Glutamatergic neuron (in vitro differentiated cells): ENCODE data around the gene PCID2. TPM values are rescaled to one million over a fixed set of nuclear protein-coding genes. Genes with fewer than 3 reads are reported as not detected.
"Not testable (repeated sequence)": the region's sequence is repeated elsewhere in the genome, so short reads cannot be mapped to it uniquely, and the experiment has no call there.

Experiments used
- DNase-seq: peaks from one replicate; pipeline ENCODE4 v3.0.0; 2022
- H3K27ac Mint-ChIP-seq: one replicate; pipeline ENCODE4 v1.8.0; 2020; ENCODE audit warnings: mild to moderate bottlenecking, mixed read lengths, inconsistent platforms; ENCODE audit not compliant: unreplicated experiment
- H3K27me3 Mint-ChIP-seq: one replicate; pipeline ENCODE4 v1.8.0; 2020; ENCODE audit warnings: mild to moderate bottlenecking, moderate library complexity, mixed read lengths, inconsistent platforms; ENCODE audit not compliant: unreplicated experiment
- H3K36me3 Mint-ChIP-seq: one replicate; pipeline ENCODE4 v1.8.0; 2020; ENCODE audit warnings: mild to moderate bottlenecking, mixed read lengths, inconsistent platforms; ENCODE audit not compliant: unreplicated experiment
- H3K4me1 Mint-ChIP-seq: one replicate; pipeline ENCODE4 v1.8.0; 2020; ENCODE audit warnings: mild to moderate bottlenecking, low read depth, mixed read lengths, inconsistent platforms; ENCODE audit not compliant: unreplicated experiment
- H3K4me3 Mint-ChIP-seq: one replicate; pipeline ENCODE4 v1.8.0; 2020; ENCODE audit warnings: mild to moderate bottlenecking, mixed read lengths, inconsistent platforms; ENCODE audit not compliant: unreplicated experiment
- H3K9me3 Mint-ChIP-seq: one replicate; pipeline ENCODE4 v1.8.0; 2020; ENCODE audit warnings: mild to moderate bottlenecking, moderate library complexity, mixed read lengths, inconsistent platforms; ENCODE audit not compliant: unreplicated experiment
- CTCF ChIP-seq: fragments of 200-600 bp; sonication (generic); IDR thresholded peaks from one replicate; pipeline ENCODE4 v1.5.0; 2021; ENCODE audit not compliant: partially characterized antibody, unreplicated experiment
- total RNA-seq: library from RNA; stranded (reverse); fragmentation: NEBNext Ultra II Directional; extraction: Animal tissue kit (Norgen Biotek cat#: 25700); gene quantifications from one replicate; pipeline ENCODE4 v1.2.1, GENCODE V29; 2021; ENCODE audit not compliant: unreplicated experiment

Gene PCID2
- total RNA-seq, 1 donor from 2014 or later: 48.4 TPM

- Mint-ChIP-seq H3K36me3 (no peaks in the 10 kb centered on the region), H3K27me3 (peaks cover 11% of the 10 kb centered on the region), H3K9me3 (peaks cover under 1% of the 10 kb centered on the region), H3K27ac (no peak overlapping the region), H3K4me1 (peaks cover 8% of the 10 kb centered on the region), H3K4me3 (no peak overlapping the region)
- no peak for TF ChIP-seq CTCF
- DNase-seq: no peak
Observed at GRCh38 chr13:113166266-113166665, 42.2 kb downstream of the PCID2 start.

- H3K9me3 Mint-ChIP-seq: peaks cover 2% of the 10 kb centered on the region
- peaks cover 9% of the 10 kb centered on the region for H3K27me3 Mint-ChIP-seq
- no peaks in the 10 kb centered on the region for H3K36me3 Mint-ChIP-seq
- H3K4me1 Mint-ChIP-seq: peaks cover 6% of the 10 kb centered on the region
- TF ChIP-seq CTCF: no peak
- no peak overlapping the region for H3K27ac Mint-ChIP-seq
- no peak overlapping the region for H3K4me3 Mint-ChIP-seq
- DNase-seq: no peak
Observed at GRCh38 chr13:113164492-113164891, 44.0 kb downstream of the PCID2 start.

- no peak for DNase-seq
- H3K27me3 Mint-ChIP-seq: peaks cover 9% of the 10 kb centered on the region
- no peak for TF ChIP-seq CTCF
- no peaks in the 10 kb centered on the region for H3K36me3 Mint-ChIP-seq
- no peak overlapping the region for H3K4me3 Mint-ChIP-seq
- H3K27ac Mint-ChIP-seq: no peak overlapping the region
- H3K9me3 Mint-ChIP-seq: peaks cover 2% of the 10 kb centered on the region
- H3K4me1 Mint-ChIP-seq: peaks cover 6% of the 10 kb centered on the region
Observed at GRCh38 chr13:113162783-113163685, 45.4 kb downstream of the PCID2 start.

- H3K4me3 Mint-ChIP-seq, H3K27ac Mint-ChIP-seq, H3K4me1 Mint-ChIP-seq, DNase-seq, H3K9me3 Mint-ChIP-seq, H3K27me3 Mint-ChIP-seq, H3K36me3 Mint-ChIP-seq: not testable (repeated sequence)
Observed at GRCh38 chr13:113161975-113162374, 46.5 kb downstream of the PCID2 start.

GRCh38 chr13:113161433-113161832 is 47.0 kb downstream of the PCID2 start:
- no peak for TF ChIP-seq CTCF
- Mint-ChIP-seq H3K4me3 (no peak overlapping the region), H3K27me3 (peaks cover 7% of the 10 kb centered on the region), H3K4me1 (peaks cover 9% of the 10 kb centered on the region), H3K9me3 (peaks cover 2% of the 10 kb centered on the region), H3K36me3 (no peaks in the 10 kb centered on the region), H3K27ac (no peak overlapping the region)
- DNase-seq: no peak
